ENCODE results near the gene COLEC12.

Gene COLEC12

GRCh38 chr18:505483-506122 is 5.1 kb upstream of the COLEC12 start:
- DNase-seq (ENCODE audit: low spot score), result no peak

- DNase-seq (ENCODE audit: low spot score), result no peak
Observed at GRCh38 chr18:501406-501714, 859 bp upstream of the COLEC12 start.

GRCh38 chr18:499776-500631 is 497 bp downstream of the COLEC12 start:
- no peak for DNase-seq (ENCODE audit: low spot score)

GRCh38 chr18:498931-499775 is 1.3 kb downstream of the COLEC12 start:
- no peak for DNase-seq (ENCODE audit: low spot score)

GRCh38 chr18:497688-498087 is 2.8 kb downstream of the COLEC12 start:
- no peak for DNase-seq (ENCODE audit: low spot score)

- DNase-seq (ENCODE audit: low spot score), result no peak
Observed at GRCh38 chr18:495452-495851, 5.0 kb downstream of the COLEC12 start.

- DNase-seq (ENCODE audit: low spot score), result no peak
Observed at GRCh38 chr18:495017-495416, 5.5 kb downstream of the COLEC12 start.

GRCh38 chr18:493986-494983 is 6.2 kb downstream of the COLEC12 start:
- DNase-seq (ENCODE audit: low spot score), result no peak

- DNase-seq (ENCODE audit: low spot score), result no peak
Observed at GRCh38 chr18:492451-492850, 8.1 kb downstream of the COLEC12 start.

GRCh38 chr18:490624-491023 is 9.9 kb downstream of the COLEC12 start:
- DNase-seq (ENCODE audit: low spot score), result no peak

- DNase-seq (ENCODE audit: low spot score), result no peak
Observed at GRCh38 chr18:490024-490366, 10.5 kb downstream of the COLEC12 start.

GRCh38 chr18:489244-490023 is 11.1 kb downstream of the COLEC12 start:
- DNase-seq (ENCODE audit: low spot score), result no peak

- no peak for DNase-seq (ENCODE audit: low spot score)
Observed at GRCh38 chr18:486929-487740, 13.4 kb downstream of the COLEC12 start.

GRCh38 chr18:484749-485464 is 15.6 kb downstream of the COLEC12 start:
- no peak for DNase-seq (ENCODE audit: low spot score)

GRCh38 chr18:478681-479080 is 21.8 kb downstream of the COLEC12 start:
- no peak for DNase-seq (ENCODE audit: low spot score)

- DNase-seq (ENCODE audit: low spot score), result no peak
Observed at GRCh38 chr18:477565-477964, 22.9 kb downstream of the COLEC12 start.

GRCh38 chr18:476251-476664 is 24.2 kb downstream of the COLEC12 start:
- no peak for DNase-seq (ENCODE audit: low spot score)

- DNase-seq (ENCODE audit: low spot score), result no peak
Observed at GRCh38 chr18:475202-476031, 25.1 kb downstream of the COLEC12 start.
